Measurements from ENCODE around the gene CEP78.

CEP78 gene

DNA sequence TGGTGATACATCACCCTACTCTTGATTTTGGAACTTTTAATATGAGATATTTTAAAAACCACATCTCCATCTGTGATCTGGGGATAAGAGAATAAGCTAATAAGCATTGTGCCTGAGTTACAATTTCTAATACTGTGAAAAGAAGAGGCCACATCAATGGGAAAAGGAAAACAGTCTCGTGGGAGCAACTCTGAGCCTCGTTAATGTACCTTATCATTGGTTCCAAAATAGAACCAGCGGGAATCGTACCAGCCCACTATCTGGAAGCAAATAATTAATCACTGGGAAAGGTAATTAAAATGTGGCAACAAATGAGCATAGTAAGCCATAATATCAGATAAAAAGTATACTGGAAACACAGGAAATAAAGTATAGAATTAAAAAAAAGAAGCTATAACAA, 28.0 kb upstream of the CEP78 start:
- Histone ChIP-seq H3K4me2 (ENCODE audit: low read length) (no peak overlapping the region), H3K27me3 (ENCODE audit: control insufficient read depth, insufficient read depth, low read length) (no peaks in the 10 kb centered on the region), H3K9ac (no peak overlapping the region), H2AFZ (no peak overlapping the region), H3K27ac (no peak overlapping the region), H3K4me1 (no peaks in the 10 kb centered on the region), H3K36me3 (ENCODE audit: control insufficient read depth, insufficient read depth, low read length) (no peaks in the 10 kb centered on the region), H3K79me2 (no peaks in the 10 kb centered on the region), H3K9me3 (ENCODE audit: control insufficient read depth, low read length) (no peaks in the 10 kb centered on the region), H3K4me3 (ENCODE audit: low read depth, low read length) (no peak overlapping the region)
- TF ChIP-seq, protein P1, sequence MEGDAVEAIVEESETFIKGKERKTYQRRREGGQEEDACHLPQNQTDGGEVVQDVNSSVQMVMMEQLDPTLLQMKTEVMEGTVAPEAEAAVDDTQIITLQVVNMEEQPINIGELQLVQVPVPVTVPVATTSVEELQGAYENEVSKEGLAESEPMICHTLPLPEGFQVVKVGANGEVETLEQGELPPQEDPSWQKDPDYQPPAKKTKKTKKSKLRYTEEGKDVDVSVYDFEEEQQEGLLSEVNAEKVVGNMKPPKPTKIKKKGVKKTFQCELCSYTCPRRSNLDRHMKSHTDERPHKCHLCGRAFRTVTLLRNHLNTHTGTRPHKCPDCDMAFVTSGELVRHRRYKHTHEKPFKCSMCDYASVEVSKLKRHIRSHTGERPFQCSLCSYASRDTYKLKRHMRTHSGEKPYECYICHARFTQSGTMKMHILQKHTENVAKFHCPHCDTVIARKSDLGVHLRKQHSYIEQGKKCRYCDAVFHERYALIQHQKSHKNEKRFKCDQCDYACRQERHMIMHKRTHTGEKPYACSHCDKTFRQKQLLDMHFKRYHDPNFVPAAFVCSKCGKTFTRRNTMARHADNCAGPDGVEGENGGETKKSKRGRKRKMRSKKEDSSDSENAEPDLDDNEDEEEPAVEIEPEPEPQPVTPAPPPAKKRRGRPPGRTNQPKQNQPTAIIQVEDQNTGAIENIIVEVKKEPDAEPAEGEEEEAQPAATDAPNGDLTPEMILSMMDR (IDR thresholded peaks at IDR 0.05), result no peak

DNA sequence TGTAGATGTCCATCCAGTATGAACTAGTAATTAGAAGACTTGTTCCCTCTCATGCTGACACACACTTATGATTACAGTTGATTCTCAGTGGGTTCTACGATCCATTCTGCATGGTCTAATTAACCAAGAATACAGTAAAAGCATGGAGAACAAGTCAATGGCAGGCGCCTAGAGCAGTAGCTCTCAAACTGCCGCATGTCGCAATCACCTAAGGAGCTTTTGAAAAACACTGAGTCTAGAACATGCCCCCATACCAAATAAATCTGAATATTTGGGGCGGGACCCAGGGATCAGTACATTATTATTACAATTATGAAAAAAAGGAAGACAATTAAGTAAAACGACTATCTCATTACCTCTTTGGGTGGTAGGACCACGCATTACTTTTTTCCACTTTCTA, 26.7 kb upstream of the CEP78 start:
- no peak overlapping the region for H3K27ac ChIP-seq
- H3K9ac ChIP-seq, result no peak overlapping the region
- no peaks in the 10 kb centered on the region for H3K36me3 ChIP-seq (ENCODE audit: control insufficient read depth, insufficient read depth, low read length)
- H3K79me2 ChIP-seq, result no peaks in the 10 kb centered on the region
- H3K4me1 ChIP-seq, result no peaks in the 10 kb centered on the region
- H3K4me3 ChIP-seq (ENCODE audit: low read depth, low read length), result no peak overlapping the region
- no peak overlapping the region for H2AFZ ChIP-seq
- H3K4me2 ChIP-seq (ENCODE audit: low read length), result no peak overlapping the region
- no peaks in the 10 kb centered on the region for H3K27me3 ChIP-seq (ENCODE audit: control insufficient read depth, insufficient read depth, low read length)
- TF ChIP-seq, protein P1 (IDR thresholded peaks at IDR 0.05), result no peak
- no peaks in the 10 kb centered on the region for H3K9me3 ChIP-seq (ENCODE audit: control insufficient read depth, low read length)

DNA sequence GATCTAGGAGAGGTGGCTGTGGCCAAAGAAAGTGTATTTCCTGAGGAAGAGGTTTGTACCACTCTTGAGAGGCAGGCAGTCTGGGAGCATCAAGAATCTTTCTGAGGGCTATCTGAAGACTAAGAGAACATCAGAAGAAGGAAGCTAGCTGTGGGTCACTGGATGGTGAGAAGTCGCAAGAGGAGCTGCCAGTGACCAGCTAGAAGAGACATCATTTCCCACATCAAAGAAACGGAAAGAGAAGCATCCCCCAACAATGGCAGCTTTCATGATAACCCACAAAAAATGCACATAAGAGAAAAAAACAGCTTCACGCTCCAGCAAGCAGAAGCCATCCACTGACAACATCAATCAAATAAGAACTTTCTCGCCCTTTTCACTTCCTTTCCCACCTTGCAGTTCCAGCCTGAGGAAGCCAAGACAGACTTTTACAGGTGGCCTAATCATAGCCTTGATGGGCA, 25.0 kb upstream of the CEP78 start:
- no peak overlapping the region for H3K4me2 ChIP-seq (ENCODE audit: low read length)
- H3K4me1 ChIP-seq, result no peaks in the 10 kb centered on the region
- no peaks in the 10 kb centered on the region for H3K9me3 ChIP-seq (ENCODE audit: control insufficient read depth, low read length)
- no peak overlapping the region for H3K27ac ChIP-seq
- H3K79me2 ChIP-seq, result no peaks in the 10 kb centered on the region
- no peak overlapping the region for H2AFZ ChIP-seq
- H3K27me3 ChIP-seq (ENCODE audit: control insufficient read depth, insufficient read depth, low read length), result no peaks in the 10 kb centered on the region
- H3K4me3 ChIP-seq (ENCODE audit: low read depth, low read length), result no peak overlapping the region
- TF ChIP-seq, protein P1 (IDR thresholded peaks at IDR 0.05), result no peak
- no peak overlapping the region for H3K9ac ChIP-seq
- no peaks in the 10 kb centered on the region for H3K36me3 ChIP-seq (ENCODE audit: control insufficient read depth, insufficient read depth, low read length)

DNA sequence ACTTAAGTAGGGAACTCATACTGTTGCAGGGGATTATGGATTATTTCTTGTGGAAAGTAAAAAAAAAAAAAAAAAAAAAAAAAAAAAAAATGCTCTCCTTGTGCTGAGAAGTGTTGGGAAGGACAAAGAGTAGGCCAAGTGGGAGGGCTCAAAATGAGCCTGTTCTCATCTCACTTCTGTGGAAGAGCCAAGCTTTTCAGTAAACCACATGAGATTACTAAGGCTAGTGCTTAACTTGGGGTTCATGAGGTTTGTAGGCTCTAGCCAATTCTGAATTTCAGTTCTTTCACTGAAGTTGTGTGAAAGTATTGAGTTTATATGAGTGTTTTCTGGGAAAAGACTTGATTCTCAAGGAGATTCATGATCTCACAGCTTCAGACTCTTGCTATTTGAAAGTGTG, 23.0 kb upstream of the CEP78 start:
- H3K27ac ChIP-seq, result no peak overlapping the region
- no peaks in the 10 kb centered on the region for H3K27me3 ChIP-seq (ENCODE audit: control insufficient read depth, insufficient read depth, low read length)
- H2AFZ ChIP-seq, result no peak overlapping the region
- H3K4me2 ChIP-seq (ENCODE audit: low read length), result no peak overlapping the region
- TF ChIP-seq, protein P1 (IDR thresholded peaks at IDR 0.05), result no peak
- no peak overlapping the region for H3K9ac ChIP-seq
- H3K79me2 ChIP-seq, result no peaks in the 10 kb centered on the region
- H3K36me3 ChIP-seq (ENCODE audit: control insufficient read depth, insufficient read depth, low read length), result no peaks in the 10 kb centered on the region
- no peaks in the 10 kb centered on the region for H3K4me1 ChIP-seq
- H3K4me3 ChIP-seq (ENCODE audit: low read depth, low read length), result no peak overlapping the region
- no peaks in the 10 kb centered on the region for H3K9me3 ChIP-seq (ENCODE audit: control insufficient read depth, low read length)

DNA sequence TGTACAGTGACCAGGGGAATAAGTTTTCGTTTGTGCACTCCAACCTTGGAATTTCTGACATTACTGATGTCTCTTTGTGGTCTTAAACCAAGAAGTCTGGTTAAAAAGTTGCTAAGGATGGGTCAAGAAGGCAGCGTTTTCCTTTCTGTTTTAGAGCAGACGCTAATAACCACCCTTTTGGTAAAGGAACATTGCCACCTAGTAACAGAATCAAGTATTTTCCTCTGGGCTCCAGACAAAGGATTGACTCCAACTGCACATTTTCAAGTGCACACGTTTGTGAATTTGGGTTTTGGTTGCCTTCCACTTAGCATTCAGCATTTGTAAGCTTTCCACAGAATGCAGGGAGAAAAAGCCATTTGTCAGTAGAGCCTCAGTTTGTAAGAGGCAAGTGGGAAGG, 22.2 kb upstream of the CEP78 start:
- no peaks in the 10 kb centered on the region for H3K27me3 ChIP-seq (ENCODE audit: control insufficient read depth, insufficient read depth, low read length)
- no peaks in the 10 kb centered on the region for H3K79me2 ChIP-seq
- H3K27ac ChIP-seq, result no peak overlapping the region
- TF ChIP-seq, protein P1 (IDR thresholded peaks at IDR 0.05), result no peak
- H3K9me3 ChIP-seq (ENCODE audit: control insufficient read depth, low read length), result no peaks in the 10 kb centered on the region
- H3K9ac ChIP-seq, result no peak overlapping the region
- H2AFZ ChIP-seq, result no peak overlapping the region
- H3K4me2 ChIP-seq (ENCODE audit: low read length), result no peak overlapping the region
- H3K4me1 ChIP-seq, result no peaks in the 10 kb centered on the region
- H3K36me3 ChIP-seq (ENCODE audit: control insufficient read depth, insufficient read depth, low read length), result no peaks in the 10 kb centered on the region
- H3K4me3 ChIP-seq (ENCODE audit: low read depth, low read length), result no peak overlapping the region
